Tongue (tissue), 2 donors: ENCODE measurements around the gene VWA2. TPM values are rescaled to one million over a fixed set of nuclear protein-coding genes. Genes with fewer than 3 reads are reported as not detected.

Experiments used
- DNase-seq: peaks from one replicate; pipeline ENCODE4 v3.0.0-alpha.2; 2015
- total RNA-seq: library from RNA; depleted of rRNA; stranded (reverse); fragments of >200 nt; gene quantifications from one replicate; pipeline ENCODE4 v1.2.3, GENCODE V29; 2014

Gene VWA2
- 7.3 TPM for total RNA-seq

DNA sequence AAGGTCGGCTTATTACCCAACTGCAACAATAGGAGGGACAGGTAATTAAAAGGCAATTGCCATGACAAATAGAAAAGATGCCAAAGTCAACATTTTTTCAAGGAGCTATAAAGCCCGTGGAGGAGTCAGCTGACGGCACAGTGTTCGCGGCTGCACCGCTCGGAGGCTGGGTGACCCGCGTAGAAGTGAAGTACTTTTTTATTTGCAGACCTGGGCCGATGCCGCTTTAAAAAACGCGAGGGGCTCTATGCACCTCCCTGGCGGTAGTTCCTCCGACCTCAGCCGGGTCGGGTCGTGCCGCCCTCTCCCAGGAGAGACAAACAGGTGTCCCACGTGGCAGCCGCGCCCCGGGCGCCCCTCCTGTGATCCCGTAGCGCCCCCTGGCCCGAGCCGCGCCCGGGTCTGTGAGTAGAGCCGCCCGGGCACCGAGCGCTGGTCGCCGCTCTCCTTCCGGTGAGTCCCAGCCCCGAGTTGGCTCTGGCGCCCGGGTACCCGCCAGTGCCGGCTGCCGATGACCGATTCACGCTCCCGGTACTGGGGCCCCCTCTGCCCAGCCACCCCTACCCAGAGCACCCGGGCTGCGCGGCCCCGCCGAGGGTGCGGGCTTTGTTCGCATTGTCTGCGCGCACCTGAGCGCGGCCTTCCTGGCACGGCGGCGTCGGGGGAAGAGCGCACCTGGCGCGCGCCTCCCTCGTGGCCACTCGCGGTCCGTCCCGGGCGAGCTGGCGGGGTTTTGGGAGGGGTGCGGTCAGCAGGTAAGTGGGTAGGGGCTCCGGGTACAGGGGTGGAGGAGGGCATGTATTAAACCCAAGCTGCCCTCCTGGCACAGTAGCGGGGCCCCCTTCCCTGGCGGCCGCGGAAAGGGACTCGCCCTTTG, at the start of gene VWA2:
Gene VWA2, plus strand, starts transcription at position 138 of the 877 bp plus-strand sequence. CDS start 9,460 bp downstream, outside the sequence.
- DNase-seq = no peak

- DNase-seq = no peak
Observed at GRCh38 chr10:114189700-114190099, 49.4 kb upstream of the VWA2 start.

DNA sequence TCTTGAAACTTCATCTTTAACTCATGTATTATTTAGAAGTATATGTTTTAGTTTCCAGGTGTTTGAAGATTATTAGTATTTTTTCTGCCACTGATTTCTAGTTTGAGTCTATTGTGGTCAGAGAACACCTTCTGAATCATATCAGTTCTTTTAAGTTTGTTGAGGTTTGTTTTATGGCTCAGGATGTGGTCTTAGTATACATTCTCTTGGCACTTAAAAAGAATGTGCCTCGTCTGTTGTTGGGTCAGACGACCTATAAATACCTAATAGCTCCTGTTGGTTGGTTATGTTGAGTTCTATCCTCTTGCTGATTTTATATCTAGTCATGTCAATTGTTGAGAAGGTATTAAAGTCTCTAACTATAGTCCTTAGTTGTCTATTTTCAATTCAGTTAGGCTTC, 44.0 kb upstream of the VWA2 start:
- no peak for DNase-seq

GRCh38 chr10:114199239-114199638, 39.8 kb upstream of the VWA2 start:
- no peak for DNase-seq

DNA sequence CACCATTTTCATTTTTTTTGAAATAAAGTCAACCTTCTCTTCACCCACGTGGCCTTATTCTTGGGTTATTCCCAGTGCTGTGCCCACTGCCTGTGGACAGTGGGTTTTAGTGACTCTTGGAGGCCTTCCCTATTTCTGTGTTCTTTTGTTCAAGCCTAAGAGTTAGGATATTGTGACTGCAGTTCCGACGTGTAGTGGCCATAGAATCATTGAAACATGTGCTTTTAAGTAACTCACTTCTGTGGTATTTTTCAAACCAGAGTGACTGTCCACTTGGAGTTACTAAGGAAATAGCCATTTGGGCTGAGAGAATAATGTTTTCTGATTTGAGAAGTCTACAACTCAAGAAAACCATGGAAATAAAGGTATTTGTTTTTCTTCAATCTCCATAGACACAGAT, 36.2 kb upstream of the VWA2 start:
- no peak for DNase-seq

DNA sequence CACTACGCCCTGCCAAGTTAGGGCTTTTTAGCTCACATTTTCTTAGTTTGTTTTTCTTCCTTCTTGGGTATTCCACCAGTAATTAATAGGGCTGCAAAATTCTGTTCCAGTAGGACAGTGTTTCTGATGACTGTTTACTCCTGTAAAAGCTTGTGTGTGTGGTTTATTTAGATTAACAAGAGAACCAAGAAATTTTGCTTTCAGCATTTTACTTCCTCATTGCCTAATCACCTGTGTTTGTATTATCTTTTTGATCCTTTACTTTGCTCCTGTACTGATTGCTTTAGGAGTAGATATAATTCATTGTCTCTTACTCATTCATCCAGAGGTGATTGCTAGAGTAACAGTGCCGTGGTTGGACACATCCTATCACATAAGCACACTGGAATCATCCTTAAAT, 32.2 kb upstream of the VWA2 start:
- DNase-seq = no peak

GRCh38 chr10:114207349-114207748, 31.7 kb upstream of the VWA2 start:
- DNase-seq = no peak

DNA sequence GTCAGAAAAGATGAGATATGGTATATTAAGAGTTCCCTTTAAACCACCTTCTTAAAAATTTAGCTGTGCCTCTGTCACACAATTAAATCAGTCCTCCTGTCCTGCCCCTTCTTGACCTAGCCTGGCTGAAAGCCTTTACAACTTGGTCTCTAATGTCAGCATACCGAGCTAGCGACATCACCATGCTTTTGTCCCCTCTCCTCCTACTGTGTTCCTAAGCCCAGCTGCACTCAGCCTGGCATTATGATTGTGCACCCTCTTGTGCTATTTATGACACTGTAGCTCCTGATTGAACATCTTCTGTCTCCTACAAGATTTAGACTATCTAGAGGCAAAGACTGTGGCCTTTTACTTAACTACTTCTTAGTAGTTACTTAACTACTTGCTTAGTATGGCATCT, 30.7 kb upstream of the VWA2 start:
- peak; percentile 5 for DNase-seq

- no peak for DNase-seq
Observed at GRCh38 chr10:114212153-114212552, 26.9 kb upstream of the VWA2 start.

DNA sequence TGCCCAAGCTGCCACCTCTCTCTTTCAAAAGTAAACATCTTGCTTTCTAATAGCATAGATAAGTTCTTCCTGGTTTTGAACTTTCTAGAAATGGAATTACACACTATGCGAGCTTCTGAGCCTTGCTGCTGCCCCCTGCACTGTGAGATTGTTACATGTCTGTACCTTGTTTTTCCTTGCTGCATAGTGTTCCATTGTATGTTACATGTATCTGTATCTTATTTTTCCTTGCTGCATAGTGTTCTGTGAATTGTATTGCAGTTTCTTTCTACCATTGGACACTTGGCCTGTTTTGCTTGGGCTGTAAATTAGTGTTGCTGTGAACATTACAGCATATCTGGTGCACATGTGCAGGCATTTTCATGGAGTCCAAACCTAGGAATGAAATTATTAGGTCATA, 24.0 kb upstream of the VWA2 start:
- no peak for DNase-seq

- DNase-seq = no peak
Observed at GRCh38 chr10:114220281-114220680, 18.8 kb upstream of the VWA2 start.

GRCh38 chr10:114221235-114221634, 17.8 kb upstream of the VWA2 start:
- no peak for DNase-seq

DNA sequence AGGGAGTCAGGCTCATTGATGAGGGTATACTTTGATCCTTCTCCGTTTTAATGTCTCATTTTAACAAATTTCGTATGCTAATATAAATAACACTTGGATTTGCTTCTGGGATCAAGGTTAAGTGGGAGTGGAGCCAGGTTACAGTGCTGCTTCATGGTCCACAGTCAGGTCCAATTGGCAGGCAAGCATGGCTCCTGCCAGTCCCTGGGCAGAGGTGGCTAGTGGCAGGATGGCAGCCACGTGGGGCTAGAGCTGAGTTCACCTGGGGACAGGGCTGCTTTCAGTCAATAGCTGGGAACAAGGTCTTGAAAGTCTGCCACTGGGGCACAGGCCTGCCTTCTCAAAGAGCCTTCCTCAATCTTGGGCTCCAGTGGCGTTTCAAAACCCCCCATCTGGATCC, 16.0 kb upstream of the VWA2 start:
- no peak for DNase-seq

- no peak for DNase-seq
Observed at GRCh38 chr10:114228156-114228555, 10.9 kb upstream of the VWA2 start.

- no peak for DNase-seq
Observed at GRCh38 chr10:114232561-114233176, 6.4 kb upstream of the VWA2 start.

GRCh38 chr10:114233482-114233881, 5.6 kb upstream of the VWA2 start:
- no peak for DNase-seq

GRCh38 chr10:114234132-114234531, 4.9 kb upstream of the VWA2 start:
- no peak for DNase-seq

DNA sequence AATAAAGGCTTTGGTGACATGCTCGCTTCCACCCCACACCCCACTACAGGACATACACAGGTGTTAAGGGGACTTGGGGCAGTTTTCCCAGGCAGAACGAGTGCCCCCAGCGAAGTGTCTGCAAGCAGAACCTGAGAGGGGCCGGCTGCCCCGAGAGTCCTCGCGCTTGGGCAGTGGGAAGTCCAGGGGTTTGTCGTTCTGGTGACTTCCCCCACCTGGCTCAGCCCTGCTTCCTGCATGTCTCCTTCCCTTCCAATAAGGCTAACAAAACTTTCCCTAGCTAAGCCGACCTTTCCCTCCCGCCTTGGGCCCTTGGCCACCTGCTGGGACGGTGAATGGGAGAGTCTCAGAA, 916 bp downstream of the VWA2 start:
- no peak for DNase-seq

DNA sequence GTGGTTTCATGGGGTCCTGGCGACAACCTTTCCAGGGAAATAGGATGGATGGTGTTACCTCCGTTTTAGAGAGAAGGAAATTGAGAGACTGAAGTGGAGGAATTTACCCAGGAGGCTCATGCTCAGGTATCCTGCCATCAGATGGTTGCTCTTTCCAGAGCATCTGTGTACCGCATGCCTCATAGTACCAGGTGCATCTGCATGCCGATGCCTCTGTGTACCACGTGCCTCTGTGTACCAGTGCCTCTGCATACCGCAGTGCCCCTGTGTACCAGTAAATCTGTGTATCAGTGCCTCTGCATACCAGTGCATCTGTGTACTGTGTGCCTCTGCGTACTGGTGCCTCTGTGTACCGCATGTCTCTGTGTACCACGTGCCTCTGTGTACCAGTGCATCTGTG, 3.2 kb downstream of the VWA2 start:
- no peak for DNase-seq

GRCh38 chr10:114243661-114244060, 4.6 kb downstream of the VWA2 start:
- DNase-seq = no peak

- DNase-seq = no peak
Observed at GRCh38 chr10:114244126-114244525, 5.1 kb downstream of the VWA2 start.

GRCh38 chr10:114245121-114245791, 6.2 kb downstream of the VWA2 start:
- no peak for DNase-seq

- DNase-seq = no peak
Observed at GRCh38 chr10:114246679-114247305, 7.7 kb downstream of the VWA2 start.
